ENCODE results near the gene EEF1AKMT2. TPM values are rescaled to one million over a fixed set of nuclear protein-coding genes. Genes with fewer than 3 reads are reported as not detected.
"Not testable (repeated sequence)": the region's sequence is repeated elsewhere in the genome, so short reads cannot be mapped to it uniquely, and the experiment has no call there.

EEF1AKMT2 gene
- total and polyA plus RNA-seq, 2 of the 13 experiments (the other 11 are each of a cell fraction or from before 2014, with no cell fraction given), result 11.3 to 19.3 TPM

DNA sequence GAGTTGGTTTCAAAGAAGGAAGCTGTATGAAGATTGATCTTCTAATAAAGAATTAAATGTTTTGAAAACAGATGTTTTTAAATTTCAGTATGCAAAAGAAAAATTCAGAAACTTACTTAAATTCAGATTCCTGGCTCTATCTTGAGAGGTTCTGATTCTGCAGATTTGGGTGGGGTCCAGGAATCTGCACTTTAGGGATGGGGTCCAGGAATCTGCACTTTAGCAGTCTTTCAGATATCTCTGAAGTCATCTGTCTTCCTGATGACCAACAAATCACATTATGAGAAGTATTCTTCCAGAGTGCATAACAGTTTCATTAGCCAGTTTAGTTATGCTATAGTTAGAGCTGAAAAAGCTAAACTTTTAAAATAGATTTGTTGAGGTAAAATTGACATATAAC, 34.0 kb upstream of the EEF1AKMT2 start:
- TF ChIP-seq IKZF4 (CRISPR knock-in tag; IDR thresholded peaks at IDR 0.05; ENCODE audit: borderline replicate concordance, low read depth, not compliant biosample characterization) (no peak), PPARG (CRISPR knock-in tag; conservative IDR thresholded peaks at IDR 0.05) (no peak), MED8 (CRISPR knock-in tag; IDR thresholded peaks at IDR 0.05; ENCODE audit: insufficient replicate concordance) (no peak), NCOA1 (CRISPR knock-in tag; IDR thresholded peaks at IDR 0.05) (no peak), ZNF460 (CRISPR knock-in tag; IDR thresholded peaks at IDR 0.05; ENCODE audit: borderline replicate concordance) (no peak), HIVEP1 (CRISPR knock-in tag; IDR thresholded peaks at IDR 0.05) (no peak), CHD4 (IDR thresholded peaks at IDR 0.05; ENCODE audit: borderline replicate concordance, low read length) (no peak), SIX4 (CRISPR knock-in tag; IDR thresholded peaks at IDR 0.05) (no peak), ZNF468 (CRISPR knock-in tag; IDR thresholded peaks at IDR 0.05) (no peak), RBM22 (optimal IDR thresholded peaks at IDR 0.05; ENCODE audit: low read length) (no peak), MATR3 (CRISPR knock-in tag; IDR thresholded peaks at IDR 0.05) (no peak), NFIB (CRISPR knock-in tag; IDR thresholded peaks at IDR 0.05; ENCODE audit: borderline replicate concordance) (no peak), ZKSCAN8 (CRISPR knock-in tag; IDR thresholded peaks at IDR 0.05; ENCODE audit: borderline replicate concordance) (no peak), ATM (IDR thresholded peaks at IDR 0.05; ENCODE audit: borderline replicate concordance) (no peak), AGO2 (optimal IDR thresholded peaks at IDR 0.05; ENCODE audit: low read depth, low read length) (no peak)
- TF ChIP-seq, protein P1, sequence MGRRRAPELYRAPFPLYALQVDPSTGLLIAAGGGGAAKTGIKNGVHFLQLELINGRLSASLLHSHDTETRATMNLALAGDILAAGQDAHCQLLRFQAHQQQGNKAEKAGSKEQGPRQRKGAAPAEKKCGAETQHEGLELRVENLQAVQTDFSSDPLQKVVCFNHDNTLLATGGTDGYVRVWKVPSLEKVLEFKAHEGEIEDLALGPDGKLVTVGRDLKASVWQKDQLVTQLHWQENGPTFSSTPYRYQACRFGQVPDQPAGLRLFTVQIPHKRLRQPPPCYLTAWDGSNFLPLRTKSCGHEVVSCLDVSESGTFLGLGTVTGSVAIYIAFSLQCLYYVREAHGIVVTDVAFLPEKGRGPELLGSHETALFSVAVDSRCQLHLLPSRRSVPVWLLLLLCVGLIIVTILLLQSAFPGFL (CRISPR knock-in tag; IDR thresholded peaks at IDR 0.05), result no peak
- TF ChIP-seq, protein P2, sequence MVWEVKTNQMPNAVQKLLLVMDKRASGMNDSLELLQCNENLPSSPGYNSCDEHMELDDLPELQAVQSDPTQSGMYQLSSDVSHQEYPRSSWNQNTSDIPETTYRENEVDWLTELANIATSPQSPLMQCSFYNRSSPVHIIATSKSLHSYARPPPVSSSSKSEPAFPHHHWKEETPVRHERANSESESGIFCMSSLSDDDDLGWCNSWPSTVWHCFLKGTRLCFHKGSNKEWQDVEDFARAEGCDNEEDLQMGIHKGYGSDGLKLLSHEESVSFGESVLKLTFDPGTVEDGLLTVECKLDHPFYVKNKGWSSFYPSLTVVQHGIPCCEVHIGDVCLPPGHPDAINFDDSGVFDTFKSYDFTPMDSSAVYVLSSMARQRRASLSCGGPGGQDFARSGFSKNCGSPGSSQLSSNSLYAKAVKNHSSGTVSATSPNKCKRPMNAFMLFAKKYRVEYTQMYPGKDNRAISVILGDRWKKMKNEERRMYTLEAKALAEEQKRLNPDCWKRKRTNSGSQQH (CRISPR knock-in tag; IDR thresholded peaks at IDR 0.05; ENCODE audit: low read depth), result no peak
- in situ Hi-C loops (cut with HindIII; ENCODE audit: extremely low pct_ligation_motif_present, low pct_unique_long_range_greater_than_20kb) (no loop called here), intact Hi-C loops (cut with micrococcal nuclease; ENCODE audit: unreplicated experiment) (no loop called here)
- Histone ChIP-seq H3K9me3 (ENCODE audit: low read length) (no peaks in the 10 kb centered on the region), H3K4me1 (ENCODE audit: insufficient read depth, low read length) (no peaks in the 10 kb centered on the region), H3K79me2 (ENCODE audit: insufficient read depth, low read length) (no peaks in the 10 kb centered on the region), H3K27ac (ENCODE audit: extremely low read length, insufficient read depth, low read length) (no peak overlapping the region), H3K4me3 (replicated peaks in 1 of 3; ENCODE audit: insufficient read depth in 1 of 3, low read depth in 2 of 3, low read length in 3 of 3) (no peak overlapping the region), H3K9ac (ENCODE audit: insufficient read depth, low read depth, low read length) (no peak overlapping the region), H3K4me2 (ENCODE audit: low read depth, low read length) (no peak overlapping the region), H3K36me3 (replicated peaks in 1 of 2; ENCODE audit: control insufficient read depth in 1 of 2, insufficient read depth in 2 of 2, low read length in 2 of 2) (peaks cover 7 to 41% of the 10 kb centered on the region in 2 experiments), H3K27me3 (ENCODE audit: control insufficient read depth in 1 of 2, insufficient read depth in 2 of 2, low read length in 2 of 2) (no peaks in the 10 kb centered on the region), H2AFZ (ENCODE audit: low read length) (no peak overlapping the region), H4K20me1 (ENCODE audit: insufficient read depth, low read length) (no peaks in the 10 kb centered on the region)
- ChIA-PET CTCF (ENCODE audit: low intra/inter-chr PET ratio, low total read pairs) (no interaction called here), POLR2A (no interaction called here)
- ATAC-seq (no peak), FAIRE-seq (no peak), DNase-seq (ENCODE audit: low spot score) (no peak)
- no TSS peak for BruUV-seq (replicated peaks)

DNA sequence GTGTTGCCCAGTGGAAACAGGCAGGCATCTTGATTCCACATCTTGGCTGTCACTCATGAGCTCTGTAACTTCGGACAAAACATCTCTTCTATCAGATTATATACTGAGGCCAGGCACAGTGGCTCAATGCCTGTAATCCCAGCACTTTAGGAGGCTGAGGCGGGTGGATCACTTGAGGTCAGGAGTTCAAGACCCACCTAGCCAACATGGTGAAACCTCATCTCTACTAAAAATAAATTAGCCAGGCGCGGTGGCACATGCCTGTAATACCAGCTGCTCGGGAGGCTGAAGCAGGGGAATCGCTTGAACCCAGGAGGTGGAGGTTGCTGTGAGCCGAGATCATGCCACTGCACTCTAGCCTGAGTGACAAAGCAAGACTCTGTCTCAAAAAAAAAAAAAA, 33.2 kb upstream of the EEF1AKMT2 start:
- H3K27ac ChIP-seq (ENCODE audit: extremely low read length, insufficient read depth, low read length); H3K4me3 ChIP-seq (replicated peaks in 1 of 3; ENCODE audit: insufficient read depth in 1 of 3, low read depth in 2 of 3, low read length in 3 of 3); H3K27me3 ChIP-seq (ENCODE audit: control insufficient read depth in 1 of 2, insufficient read depth in 2 of 2, low read length in 2 of 2); H3K4me1 ChIP-seq (ENCODE audit: insufficient read depth, low read length); DNase-seq (ENCODE audit: low spot score); H4K20me1 ChIP-seq (ENCODE audit: insufficient read depth, low read length); BruUV-seq (replicated peaks); H3K9me3 ChIP-seq (ENCODE audit: low read length); CTCF ChIA-PET (ENCODE audit: low intra/inter-chr PET ratio, low total read pairs); intact Hi-C loops (cut with micrococcal nuclease; ENCODE audit: unreplicated experiment); FAIRE-seq; H3K79me2 ChIP-seq (ENCODE audit: insufficient read depth, low read length); ATAC-seq; H3K9ac ChIP-seq (ENCODE audit: insufficient read depth, low read depth, low read length); in situ Hi-C loops (cut with HindIII; ENCODE audit: extremely low pct_ligation_motif_present, low pct_unique_long_range_greater_than_20kb); H2AFZ ChIP-seq (ENCODE audit: low read length); H3K4me2 ChIP-seq (ENCODE audit: low read depth, low read length); POLR2A ChIA-PET: not testable (repeated sequence)
- H3K36me3 ChIP-seq (replicated peaks in 1 of 2; ENCODE audit: control insufficient read depth in 1 of 2, insufficient read depth in 2 of 2, low read length in 2 of 2), result peaks cover 5 to 37% of the 10 kb centered on the region in 2 experiments
- 96% methylated on average over 7 of the region's 7 CpGs for WGBS (ENCODE audit: low lambda C conversion rate)
